HEK293 (cell line): Measurements from ENCODE around the gene DMKN.

Source experiments
- CTCF ChIA-PET: fragments of 350-600 bp; formaldehyde crosslinking; extraction: SDS; loops from one replicate; lab custom pipeline; 2021; ENCODE audit warnings: antibody characterized with exemption; lab: Yijun Ruan, JAX
- POLR2A ChIA-PET: fragments of 300-600 bp; formaldehyde crosslinking; extraction: SDS; loops from one replicate; lab custom pipeline; 2020; ENCODE audit warnings: antibody characterized with exemption, inconsistent platforms; lab: Yijun Ruan, JAX
- H3K27ac ChIP-seq: fragments of 200-500 bp; sonication (Bioruptor generic); 2 replicates; pipeline ENCODE4 v1.5.1; 2014; ENCODE audit warnings: low read depth, low read length, control low read depth, inconsistent platforms; ENCODE audit errors: extremely low read depth
- H3K36me3 ChIP-seq, 2 experiments: fragments of 200-500 bp in 1 of 2; sonication (Bioruptor generic) in 1 of 2; 1 replicate in 1 of 2; 2 replicates in 1 of 2; pipeline ENCODE4 v1.5.1; 2014 to 2017; ENCODE audit warnings: inconsistent platforms in 2 of 2, low read length in 2 of 2; ENCODE audit not compliant: control insufficient read depth in 2 of 2, insufficient read depth in 1 of 2
- H3K4me1 ChIP-seq: fragments of 200-500 bp; sonication (Bioruptor generic); 2 replicates; pipeline ENCODE4 v1.5.1; 2014; ENCODE audit warnings: mild to moderate bottlenecking, low read length, inconsistent platforms; ENCODE audit not compliant: control insufficient read depth, insufficient read depth
- H3K4me3 ChIP-seq: 2 replicates; pipeline ENCODE4 v1.5.1; 2011; ENCODE audit warnings: low read depth, mild to moderate bottlenecking, control low read depth, low read length, moderate library complexity
- H3K9me3 ChIP-seq: fragments of 200-500 bp; sonication (Bioruptor generic); 2 replicates; pipeline ENCODE4 v1.5.1; 2014; ENCODE audit warnings: low read depth, low read length, inconsistent platforms; ENCODE audit not compliant: control insufficient read depth, insufficient read depth
- EGR2 ChIP-seq: fragments of 450-650 bp; formaldehyde crosslinking; IDR thresholded peaks from 2 replicates; pipeline ENCODE4 v1.5.1; 2016; ENCODE audit warnings: low read depth, missing biosample characterization, missing genetic modification characterization
- GLI2 ChIP-seq: fragments of 450-650 bp; formaldehyde crosslinking; IDR thresholded peaks from 2 replicates; pipeline ENCODE4; 2017; ENCODE audit warnings: missing biosample characterization, missing genetic modification characterization, low read depth, borderline replicate concordance
- MYNN ChIP-seq: fragments of 450-650 bp; formaldehyde crosslinking; IDR thresholded peaks from 2 replicates; pipeline ENCODE4 v1.5.1; 2016; ENCODE audit warnings: missing biosample characterization, missing genetic modification characterization, borderline replicate concordance
- PRDM1 ChIP-seq: fragments of 450-650 bp; formaldehyde crosslinking; IDR thresholded peaks from 2 replicates; pipeline ENCODE4; 2016; ENCODE audit warnings: missing biosample characterization, missing genetic modification characterization
- SETDB1 ChIP-seq: IDR thresholded peaks from one replicate; pipeline ENCODE4 v1.6.1; 2017; ENCODE audit warnings: mild to moderate bottlenecking, low read length, moderate library complexity, mixed read lengths; ENCODE audit not compliant: insufficient read length
- SP3 ChIP-seq: fragments of 450-650 bp; formaldehyde crosslinking; IDR thresholded peaks from 2 replicates; pipeline ENCODE4 v1.5.1; 2016; ENCODE audit warnings: missing biosample characterization, missing genetic modification characterization
- SP7 ChIP-seq: fragments of 450-650 bp; formaldehyde crosslinking; IDR thresholded peaks from 2 replicates; pipeline ENCODE4 v1.5.1; 2016; ENCODE audit warnings: missing biosample characterization, missing genetic modification characterization
- YY2 ChIP-seq: fragments of 450-650 bp; formaldehyde crosslinking; IDR thresholded peaks from 2 replicates; pipeline ENCODE4 v1.5.1; 2016; ENCODE audit warnings: missing biosample characterization, missing genetic modification characterization
- ZBTB1 ChIP-seq: fragments of 450-650 bp; formaldehyde crosslinking; IDR thresholded peaks from 2 replicates; pipeline ENCODE4 v1.5.1; 2016; ENCODE audit warnings: missing biosample characterization, missing genetic modification characterization
- ZNF114 ChIP-seq: fragments of 450-650 bp; formaldehyde crosslinking; IDR thresholded peaks from 2 replicates; pipeline ENCODE4 v1.5.0; 2017; ENCODE audit warnings: missing biosample characterization, missing genetic modification characterization
- ZNF133 ChIP-seq: fragments of 450-650 bp; formaldehyde crosslinking; IDR thresholded peaks from 2 replicates; pipeline ENCODE4 v1.5.1; 2016; ENCODE audit warnings: missing biosample characterization, missing genetic modification characterization
- ZNF324 ChIP-seq: fragments of 450-650 bp; formaldehyde crosslinking; IDR thresholded peaks from 2 replicates; pipeline ENCODE4 v1.5.1; 2016; ENCODE audit warnings: missing biosample characterization, missing genetic modification characterization
- ZNF341 ChIP-seq: fragments of 450-650 bp; formaldehyde crosslinking; IDR thresholded peaks from 2 replicates; pipeline ENCODE4; 2016; ENCODE audit warnings: low read depth, missing biosample characterization, missing genetic modification characterization
- ZNF354C ChIP-seq: fragments of 450-650 bp; formaldehyde crosslinking; IDR thresholded peaks from 2 replicates; pipeline ENCODE4 v1.5.1; 2016; ENCODE audit warnings: missing biosample characterization, missing genetic modification characterization, low read depth, borderline replicate concordance
- ZNF391 ChIP-seq: fragments of 450-650 bp; formaldehyde crosslinking; IDR thresholded peaks from 2 replicates; pipeline ENCODE4 v1.5.1; 2016; ENCODE audit warnings: low read depth, missing biosample characterization, missing genetic modification characterization, borderline replicate concordance
- ZNF394 ChIP-seq: fragments of 450-650 bp; formaldehyde crosslinking; IDR thresholded peaks from 2 replicates; pipeline ENCODE4 v1.5.1; 2016; ENCODE audit warnings: missing biosample characterization, missing genetic modification characterization, mild to moderate bottlenecking, moderate library complexity, borderline replicate concordance
- ZNF426 ChIP-seq: fragments of 450-650 bp; formaldehyde crosslinking; IDR thresholded peaks from 2 replicates; pipeline ENCODE4 v1.5.1; 2017; ENCODE audit warnings: missing biosample characterization, missing genetic modification characterization, mild to moderate bottlenecking, inconsistent platforms, moderate library complexity
- ZNF548 ChIP-seq: fragments of 450-650 bp; formaldehyde crosslinking; IDR thresholded peaks from 2 replicates; pipeline ENCODE4 v1.5.1; 2016; ENCODE audit warnings: missing biosample characterization, missing genetic modification characterization
- ZNF558 ChIP-seq: fragments of 450-650 bp; formaldehyde crosslinking; IDR thresholded peaks from 2 replicates; pipeline ENCODE4 v1.5.1; 2016; ENCODE audit warnings: missing biosample characterization, missing genetic modification characterization
- ZNF664 ChIP-seq: fragments of 450-650 bp; formaldehyde crosslinking; IDR thresholded peaks from 2 replicates; pipeline ENCODE4 v1.5.1; 2016; ENCODE audit warnings: missing biosample characterization, missing genetic modification characterization
- ZNF707 ChIP-seq: fragments of 450-650 bp; formaldehyde crosslinking; IDR thresholded peaks from 2 replicates; pipeline ENCODE4 v1.5.1; 2016; ENCODE audit warnings: missing biosample characterization, missing genetic modification characterization
- ZNF843 ChIP-seq: fragments of 450-650 bp; formaldehyde crosslinking; IDR thresholded peaks from 2 replicates; pipeline ENCODE4 v1.5.1; 2016; ENCODE audit warnings: missing biosample characterization, missing genetic modification characterization
- ZSCAN23 ChIP-seq: fragments of 450-650 bp; formaldehyde crosslinking; IDR thresholded peaks from 2 replicates; pipeline ENCODE4 v1.5.1; 2016; ENCODE audit warnings: missing biosample characterization, missing genetic modification characterization
- TF ChIP-seq, protein P1 (sequence below): fragments of 450-650 bp; IDR thresholded peaks from 2 replicates; pipeline ENCODE4 v1.5.1; 2018; ENCODE audit warnings: missing biosample characterization, mild to moderate bottlenecking, missing genetic modification characterization

DMKN gene

GRCh38 chr19:35461788-35462187 is 51.7 kb downstream of the DMKN start (continued):
- peak; percentile 99 for TF ChIP-seq ZNF394
- peak; percentile 92 for TF ChIP-seq ZBTB1
- peak; percentile 90; the same call in 1 of the 2 replicates for TF ChIP-seq ZNF354C
- peak; percentile 92 for TF ChIP-seq ZNF558 (tag by site-specific recombination)
- peak; percentile 67; the same call in 1 of the 2 replicates for TF ChIP-seq MYNN (tag by site-specific recombination)
- TF ChIP-seq GLI2 (tag by site-specific recombination), result peak; percentile 53; the same call in 1 of the 2 replicates
- 0 out of 2 replicates have a peak, but pooled peaks have one; percentile 42 for TF ChIP-seq ZSCAN23 (tag by site-specific recombination)

DNA sequence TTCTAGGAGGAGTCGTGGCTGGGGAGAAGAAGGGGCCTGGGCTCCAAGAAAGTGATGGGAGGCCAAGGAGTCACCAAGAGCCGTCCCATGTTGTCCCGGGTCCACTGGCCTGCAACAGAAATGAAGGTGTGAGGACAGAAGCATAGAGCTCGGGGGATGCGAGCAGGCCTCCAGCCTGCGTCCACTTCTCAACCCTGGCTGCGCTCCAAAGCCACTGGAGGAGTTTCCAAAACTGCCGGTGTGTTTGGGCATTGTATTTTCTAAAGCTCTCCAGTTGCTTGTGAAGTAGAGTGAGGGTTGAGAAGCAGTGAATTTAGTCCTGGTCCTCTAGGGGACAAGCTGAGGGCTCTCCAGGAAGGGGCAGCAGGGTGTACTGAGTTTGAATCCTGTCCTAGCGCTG is 52.4 kb downstream of the DMKN start:
- Histone ChIP-seq H3K9me3 (no peaks in the 10 kb centered on the region; the same call in 1 of the 2 replicates), H3K4me1 (no peaks in the 10 kb centered on the region), H3K36me3 (no peaks in the 10 kb centered on the region; a peak in 1 of 3 replicates), H3K4me3 (no peak overlapping the region), H3K27ac (no peak overlapping the region)
- TF ChIP-seq SP7, result no peak
- TF ChIP-seq ZNF426, result no peak
- no peak for TF ChIP-seq EGR2 (tag by site-specific recombination)
- TF ChIP-seq ZNF707 (tag by site-specific recombination), result no peak
- TF ChIP-seq ZNF133 (tag by site-specific recombination), result no peak
- no peak for TF ChIP-seq ZNF341 (tag by site-specific recombination)
- CTCF ChIA-PET, result interaction anchor here (0.8 to 4.1 kb wide), 6 partner anchors 8 to 108 kb away, joined by 3 to 28 read pairs (median 6); no protein-coding TSS in a partner anchor
- POLR2A ChIA-PET, result no interaction called here

DNA sequence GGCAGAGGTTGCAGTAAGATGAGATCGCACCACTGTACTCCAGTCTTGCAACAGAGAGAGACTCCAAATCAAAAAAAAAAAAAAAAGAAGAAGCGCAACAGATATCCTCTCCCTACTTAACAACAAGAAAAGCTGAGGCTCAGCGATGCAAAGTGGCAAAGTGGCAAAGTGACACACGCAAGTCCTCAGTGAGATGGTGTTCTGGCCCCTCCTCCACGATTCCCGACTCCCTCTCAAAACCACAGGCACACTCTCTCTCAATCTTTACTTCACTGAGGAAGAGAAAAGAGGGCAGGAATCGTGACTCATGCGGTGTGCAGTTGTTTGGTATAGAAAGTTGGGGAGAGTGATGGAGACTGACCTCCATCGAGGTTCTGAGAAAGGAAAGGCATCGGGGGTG is 52.8 kb downstream of the DMKN start:
- no peaks in the 10 kb centered on the region; a peak in 1 of 3 replicates for H3K36me3 ChIP-seq
- no peak overlapping the region for H3K4me3 ChIP-seq
- CTCF ChIA-PET, result interaction anchor here (0.8 to 4.1 kb wide), 6 partner anchors 8 to 108 kb away, joined by 3 to 28 read pairs (median 6); no protein-coding TSS in a partner anchor
- POLR2A ChIA-PET, result no interaction called here
- TF ChIP-seq PRDM1 (tag by site-specific recombination), result peak; percentile 78
- TF ChIP-seq ZNF843 (tag by site-specific recombination), result no peak
- no peaks in the 10 kb centered on the region; the same call in 1 of the 2 replicates for H3K9me3 ChIP-seq
- no peaks in the 10 kb centered on the region for H3K4me1 ChIP-seq
- no peak overlapping the region for H3K27ac ChIP-seq

DNA sequence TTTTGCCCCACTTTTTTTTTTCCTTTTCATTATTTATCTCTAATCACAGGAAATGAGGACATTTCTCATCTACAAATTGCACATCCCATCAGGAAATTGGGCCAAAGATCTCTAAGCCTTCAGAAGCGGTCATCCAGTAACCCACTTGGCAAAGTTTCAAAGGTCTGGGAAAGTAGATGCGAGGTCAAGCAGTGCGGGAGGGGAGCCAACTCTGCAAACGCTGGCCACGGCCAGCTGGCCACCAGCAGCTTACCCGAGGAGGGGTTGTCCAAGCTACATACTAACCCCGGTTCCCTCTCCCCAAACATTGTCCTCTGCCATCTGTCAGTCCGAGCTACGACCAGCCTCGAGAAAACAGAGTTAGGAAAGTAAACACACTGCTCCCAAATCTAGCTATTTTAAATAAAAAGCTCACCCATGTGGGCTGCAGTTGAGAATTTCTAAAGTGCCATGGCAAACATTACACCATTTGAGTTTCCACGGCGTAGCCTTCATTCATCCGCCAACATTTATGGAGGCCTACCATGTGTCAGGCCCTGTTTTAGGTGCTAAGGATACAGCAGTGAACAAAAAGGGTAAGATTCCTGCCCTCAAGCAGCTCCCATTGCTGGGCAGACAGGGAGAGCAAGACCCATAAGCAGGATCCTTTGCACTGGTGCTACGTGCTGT is 53.9 kb downstream of the DMKN start:
- Histone ChIP-seq H3K36me3 (no peaks in the 10 kb centered on the region; a peak in 1 of 3 replicates), H3K27ac (no peak overlapping the region), H3K4me1 (no peaks in the 10 kb centered on the region), H3K4me3 (no peak overlapping the region), H3K9me3 (no peaks in the 10 kb centered on the region; the same call in 1 of the 2 replicates)
- POLR2A ChIA-PET, result interaction anchor here (0.6 kb wide), 1 partner anchor 43 kb away, joined by 3 read pairs; no protein-coding TSS in a partner anchor
- TF ChIP-seq YY2, result no peak
- no peak for TF ChIP-seq SETDB1
- no peak for TF ChIP-seq SP3
- no peak for TF ChIP-seq ZNF391
- TF ChIP-seq ZNF707 (tag by site-specific recombination), result no peak
- no peak for TF ChIP-seq ZNF548
- TF ChIP-seq, protein P1, sequence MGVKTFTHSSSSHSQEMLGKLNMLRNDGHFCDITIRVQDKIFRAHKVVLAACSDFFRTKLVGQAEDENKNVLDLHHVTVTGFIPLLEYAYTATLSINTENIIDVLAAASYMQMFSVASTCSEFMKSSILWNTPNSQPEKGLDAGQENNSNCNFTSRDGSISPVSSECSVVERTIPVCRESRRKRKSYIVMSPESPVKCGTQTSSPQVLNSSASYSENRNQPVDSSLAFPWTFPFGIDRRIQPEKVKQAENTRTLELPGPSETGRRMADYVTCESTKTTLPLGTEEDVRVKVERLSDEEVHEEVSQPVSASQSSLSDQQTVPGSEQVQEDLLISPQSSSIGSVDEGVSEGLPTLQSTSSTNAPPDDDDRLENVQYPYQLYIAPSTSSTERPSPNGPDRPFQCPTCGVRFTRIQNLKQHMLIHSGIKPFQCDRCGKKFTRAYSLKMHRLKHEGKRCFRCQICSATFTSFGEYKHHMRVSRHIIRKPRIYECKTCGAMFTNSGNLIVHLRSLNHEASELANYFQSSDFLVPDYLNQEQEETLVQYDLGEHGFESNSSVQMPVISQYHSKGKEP, result no peak
- TF ChIP-seq ZNF324 (tag by site-specific recombination), result no peak
- TF ChIP-seq ZNF114 (tag by site-specific recombination), result no peak
- TF ChIP-seq ZNF664 (tag by site-specific recombination), result no peak
- CTCF ChIA-PET, result interaction anchor here (0.5 to 4.1 kb wide), 8 partner anchors 9 to 392 kb away, joined by 3 to 26 read pairs (median 4); no protein-coding TSS in a partner anchor
